ENCODE data around the gene TBC1D10A. TPM values are rescaled to one million over a fixed set of nuclear protein-coding genes. Genes with fewer than 3 reads are reported as not detected.

Gene TBC1D10A
- total RNA-seq, 1 donor from 2014 or later: 40.0 TPM

DNA sequence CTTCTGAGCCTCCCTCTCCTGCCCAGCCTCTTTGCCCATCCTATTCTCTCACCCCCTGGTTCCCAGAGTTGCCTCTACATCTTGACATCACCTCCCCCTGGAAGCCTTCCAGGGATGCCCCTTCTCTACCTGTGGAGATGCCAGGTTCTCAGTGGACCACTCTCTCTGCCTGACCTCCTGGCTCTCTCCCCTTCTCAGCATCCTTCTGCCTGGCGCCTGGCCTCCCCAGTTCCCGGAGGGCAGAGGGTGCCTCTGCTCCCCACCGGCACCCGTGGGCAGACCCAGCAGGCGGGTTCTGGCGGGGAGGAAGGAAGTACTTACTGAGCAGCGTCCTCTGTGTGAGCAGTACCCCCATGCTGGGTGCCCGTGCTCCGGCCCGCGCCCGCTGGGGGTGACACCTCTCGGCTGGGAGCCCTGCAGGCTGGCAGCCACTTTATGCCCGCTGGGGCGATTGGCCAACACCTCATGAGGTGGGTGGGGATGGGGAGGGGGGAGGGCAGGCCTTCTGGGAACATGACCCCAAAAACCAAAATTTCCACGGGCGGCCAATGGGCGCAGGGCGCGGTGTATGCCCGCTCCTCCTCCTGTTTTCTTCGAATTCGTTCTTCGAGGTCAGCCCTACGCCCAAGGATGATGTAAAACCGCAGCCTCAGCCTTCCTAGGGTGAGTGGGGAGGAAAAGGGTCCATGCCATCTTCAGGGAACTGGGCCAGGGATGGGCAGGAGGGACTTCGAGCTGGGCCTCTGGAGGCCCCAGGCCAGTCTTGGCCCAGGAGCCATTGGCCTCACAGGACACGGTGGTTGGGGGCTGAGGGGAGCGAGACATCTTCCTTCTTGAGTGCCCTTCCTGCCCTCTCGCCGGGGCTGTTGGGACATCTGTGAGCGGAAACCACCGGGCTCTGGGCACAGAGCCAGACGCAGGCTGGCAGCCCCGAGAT, 60.0 kb downstream of the TBC1D10A start, which contains the start of gene OSM:
OSM (minus strand) TSS at position 407 of the 937 bp plus-strand sequence; CDS start at position 355, 52 bp downstream.
- no peak for DNase-seq (ENCODE audit: low spot score)

- DNase-seq (ENCODE audit: low spot score): no peak
These were observed 60.8 kb downstream of the TBC1D10A start for GRCh38 chr22:30265823-30266444.

GRCh38 chr22:30265131-30265720, 61.5 kb downstream of the TBC1D10A start:
- no peak for DNase-seq (ENCODE audit: low spot score)

DNA sequence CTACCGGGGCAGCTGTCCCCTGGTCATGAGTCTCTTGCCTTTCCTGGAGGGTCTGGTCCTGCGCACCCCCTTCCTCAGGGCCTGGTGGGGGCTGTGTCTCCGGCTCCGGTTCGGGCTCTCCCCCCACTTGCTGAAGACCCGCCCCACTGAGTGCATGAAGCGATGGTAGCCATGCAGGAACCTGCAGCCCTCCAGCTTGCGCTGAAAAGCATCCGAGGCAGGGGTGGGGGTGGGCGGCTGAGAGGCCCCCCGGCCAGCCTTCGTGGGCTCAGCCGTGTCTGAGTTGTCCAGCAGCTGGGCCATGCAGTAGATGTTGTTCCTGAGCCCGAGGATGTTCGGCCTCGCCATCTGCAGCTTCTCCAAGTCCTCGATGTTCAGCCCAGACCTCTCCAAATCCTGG, 62.9 kb downstream of the TBC1D10A start:
- no peak for DNase-seq (ENCODE audit: low spot score)

DNA sequence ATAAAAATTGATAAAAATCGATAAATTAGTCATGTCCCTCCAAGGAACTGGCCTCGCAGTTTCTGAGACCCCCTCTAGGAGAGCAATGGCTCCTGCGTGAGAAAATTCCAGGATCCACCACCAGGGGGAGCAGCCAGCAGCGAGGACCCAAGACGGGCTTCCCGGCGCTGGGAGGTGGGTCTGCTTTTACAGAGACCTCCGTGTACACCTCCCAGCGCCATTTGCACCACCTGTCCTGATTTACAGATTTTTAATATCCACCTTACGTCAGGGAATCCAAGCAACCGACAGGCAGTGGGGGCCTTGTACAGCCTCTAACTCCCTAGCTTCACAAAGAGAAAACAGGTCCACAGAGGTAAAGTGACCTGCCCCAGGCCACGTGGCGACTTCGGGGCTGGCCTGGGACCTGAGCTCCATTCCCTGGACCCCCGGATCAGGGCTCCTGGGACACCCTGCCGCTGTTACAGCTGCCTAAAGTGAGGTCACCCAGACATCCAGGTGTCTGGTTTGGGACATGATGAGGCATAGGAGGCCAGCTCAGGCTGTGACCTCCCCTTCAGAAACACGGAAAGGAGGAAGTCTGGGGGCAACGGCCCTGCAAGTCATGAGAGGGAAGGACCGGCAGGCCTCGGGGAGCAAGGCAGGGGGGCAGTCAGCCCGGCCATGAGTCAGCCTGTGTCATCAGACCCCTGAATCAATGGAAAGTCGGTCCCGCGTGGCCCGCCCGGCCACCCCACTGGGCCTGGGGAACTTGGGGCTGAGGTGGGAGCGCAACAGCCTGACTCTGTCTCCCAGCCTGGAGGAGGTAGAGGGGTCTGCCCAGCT, 63.6 kb downstream of the TBC1D10A start:
- DNase-seq (ENCODE audit: low spot score): no peak

DNA sequence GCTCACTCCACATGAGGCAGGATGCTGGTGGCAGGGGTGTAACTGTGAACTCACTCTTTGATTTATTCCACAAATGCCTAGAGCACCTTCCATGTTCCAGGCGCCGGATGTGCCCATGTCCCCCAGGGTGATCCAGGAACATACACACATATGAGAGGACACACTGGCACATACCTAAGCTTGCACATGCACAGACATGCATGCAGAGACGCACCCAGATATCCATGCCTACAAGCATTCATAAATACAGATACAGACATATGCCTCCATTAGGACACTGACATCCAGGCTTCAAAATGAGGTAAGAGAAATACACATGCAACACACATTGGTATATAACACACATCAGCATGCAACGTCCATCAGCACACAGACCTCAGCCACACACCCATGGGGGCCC, 64.6 kb downstream of the TBC1D10A start:
- DNase-seq (ENCODE audit: low spot score): no peak

DNA sequence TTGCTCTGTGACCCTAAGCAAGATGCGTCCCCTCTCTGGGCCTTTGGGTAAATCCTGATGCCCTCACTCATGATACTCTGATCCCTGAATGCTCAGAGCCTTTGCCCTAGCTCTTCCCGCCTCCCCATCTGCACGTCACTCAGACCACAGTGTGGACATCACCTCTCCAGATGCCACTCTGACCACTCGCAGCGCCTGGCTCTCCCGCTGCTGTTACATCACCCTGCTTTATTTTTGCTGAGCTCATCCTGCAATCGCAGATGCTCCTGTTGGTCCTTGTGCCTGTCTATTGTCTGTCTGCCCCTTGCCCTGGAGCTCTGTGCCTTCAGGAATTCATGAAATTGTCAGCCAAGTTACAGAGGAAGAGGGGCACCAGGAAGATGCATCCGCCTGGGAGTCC, 65.6 kb downstream of the TBC1D10A start:
- DNase-seq (ENCODE audit: low spot score): no peak

- DNase-seq (ENCODE audit: low spot score): no peak
These were observed 66.1 kb downstream of the TBC1D10A start for GRCh38 chr22:30260682-30261081.

DNA sequence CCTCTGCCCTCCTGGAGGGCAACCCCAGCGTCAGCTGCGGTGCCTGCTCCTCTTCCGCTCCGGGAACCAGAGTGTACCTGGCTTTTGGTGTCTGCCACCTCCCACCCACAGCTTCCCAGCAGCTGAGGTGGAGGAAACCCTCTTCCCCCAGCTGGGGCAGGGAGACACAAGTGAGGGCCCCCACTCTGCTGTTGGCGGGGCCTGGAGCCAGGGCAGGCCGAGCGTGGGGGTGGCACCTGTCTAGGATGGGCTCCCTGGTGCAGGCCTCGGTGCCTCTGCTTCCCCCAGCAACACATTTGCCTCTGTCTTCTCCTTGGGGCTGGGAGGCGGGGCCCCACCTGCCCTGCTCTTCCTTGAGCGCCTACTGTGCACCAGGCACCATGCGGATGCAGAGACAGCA, 66.5 kb downstream of the TBC1D10A start:
- DNase-seq (ENCODE audit: low spot score): no peak

DNA sequence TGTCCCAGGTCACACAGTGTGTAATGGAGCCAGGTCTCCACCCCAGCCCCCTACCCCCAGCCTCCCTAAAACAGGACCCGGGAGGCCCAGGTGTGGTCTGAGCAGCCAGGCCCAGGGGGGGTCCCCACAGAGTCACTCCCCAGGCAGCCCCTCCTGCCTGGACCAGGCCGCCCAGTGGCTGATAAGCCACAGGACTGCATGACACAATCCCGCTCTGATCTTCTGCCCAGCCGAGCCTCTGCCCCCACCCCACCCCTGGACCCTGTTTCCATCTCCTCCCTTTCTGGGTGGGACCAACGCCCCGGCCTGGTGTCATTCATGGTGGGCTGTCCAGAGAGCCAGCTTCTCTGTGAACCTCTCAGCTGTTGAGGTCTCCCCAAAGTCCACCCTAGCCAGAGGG, 72.4 kb downstream of the TBC1D10A start:
- no peak for DNase-seq (ENCODE audit: low spot score)

GRCh38 chr22:30253205-30253852, 73.4 kb downstream of the TBC1D10A start:
- peak; percentile 74 for DNase-seq (ENCODE audit: low spot score)

GRCh38 chr22:30252411-30253204, 74.1 kb downstream of the TBC1D10A start:
- DNase-seq (ENCODE audit: low spot score): no peak

GRCh38 chr22:30251711-30252110, 75.0 kb downstream of the TBC1D10A start:
- no peak for DNase-seq (ENCODE audit: low spot score)

GRCh38 chr22:30250661-30251267, 76.0 kb downstream of the TBC1D10A start:
- no peak for DNase-seq (ENCODE audit: low spot score)

DNA sequence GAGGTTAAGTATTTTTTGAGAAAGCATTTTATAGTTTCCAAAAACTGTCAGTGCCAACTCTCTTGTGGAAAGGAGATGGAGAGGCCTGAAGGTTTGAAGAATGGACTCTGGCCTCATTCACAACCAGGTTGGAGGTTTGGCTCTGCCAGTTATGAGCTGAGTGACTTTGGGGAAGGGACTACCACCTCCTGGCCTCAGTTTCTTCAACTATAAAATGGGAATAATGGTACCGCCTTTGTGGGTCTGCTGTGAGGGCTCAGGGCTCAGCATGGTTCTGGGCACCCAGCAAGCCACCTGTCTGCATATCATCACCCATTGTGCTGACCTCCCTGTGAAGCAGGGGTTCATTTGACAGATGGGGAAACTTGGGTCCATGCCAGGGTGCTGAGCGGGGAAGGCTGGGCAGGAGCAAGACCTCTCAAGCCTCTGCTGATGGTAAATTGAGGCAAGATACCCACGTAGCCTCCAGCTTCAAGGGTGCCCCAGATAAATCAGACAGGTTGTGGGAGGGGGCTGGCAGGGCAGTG, 76.6 kb downstream of the TBC1D10A start:
- DNase-seq (ENCODE audit: low spot score): no peak

GRCh38 chr22:30249049-30250038, 77.4 kb downstream of the TBC1D10A start:
- DNase-seq (ENCODE audit: low spot score): no peak

DNA sequence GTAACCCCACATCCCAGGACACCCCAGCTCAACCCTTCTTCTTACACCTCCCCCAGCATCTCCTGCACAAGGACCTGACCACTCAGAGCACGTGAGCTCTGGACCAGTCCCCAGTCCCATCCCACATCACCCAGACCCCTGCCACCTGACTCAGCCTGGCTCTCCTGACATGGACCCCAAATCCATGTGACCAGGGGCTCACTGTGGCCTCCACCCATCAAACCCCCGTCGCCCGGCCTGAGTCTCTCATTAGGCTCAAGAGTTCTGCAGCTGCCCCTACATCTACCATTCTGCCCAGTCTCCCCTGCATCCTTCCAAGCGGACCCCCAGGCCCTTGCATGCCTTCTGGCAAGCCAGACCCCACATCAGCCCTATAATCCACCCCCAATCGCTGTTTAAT, 78.3 kb downstream of the TBC1D10A start:
- no peak for DNase-seq (ENCODE audit: low spot score)

DNA sequence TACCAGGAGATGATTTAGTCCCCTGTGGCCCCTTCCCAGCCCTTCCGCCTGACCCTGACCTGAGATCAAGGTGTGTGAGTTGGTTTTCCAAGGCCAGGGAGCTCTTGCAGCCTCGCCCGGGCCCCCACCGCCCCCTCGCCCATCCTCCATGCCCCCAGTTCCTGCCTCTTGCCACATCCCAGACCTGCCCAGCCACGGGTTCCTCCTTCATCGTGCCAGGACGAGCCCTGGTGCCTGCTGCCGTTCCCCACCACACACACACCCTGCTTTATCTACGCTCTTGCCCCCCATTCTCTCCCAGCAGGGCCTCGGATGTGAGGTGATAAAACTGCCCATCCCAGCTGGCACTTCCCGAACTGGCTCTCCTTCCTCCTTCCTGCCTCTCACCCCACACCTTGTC, 78.8 kb downstream of the TBC1D10A start:
- no peak for DNase-seq (ENCODE audit: low spot score)

Data from ureter (tissue), 1 donor.